Cerebellar cortex (tissue), 1 donor: ENCODE measurements around the gene TRABD.
A peak's percentile ranks its signal among the peaks of the same experiment; 100 is the strongest.
"Not testable (repeated sequence)": the region's sequence is repeated elsewhere in the genome, so short reads cannot be mapped to it uniquely, and the experiment has no call there.

Experiments
- DNase-seq: peaks from one replicate; pipeline ENCODE4 v3.0.0-alpha.2; 2015; ENCODE audit warnings: low spot score

TRABD gene, protein sequence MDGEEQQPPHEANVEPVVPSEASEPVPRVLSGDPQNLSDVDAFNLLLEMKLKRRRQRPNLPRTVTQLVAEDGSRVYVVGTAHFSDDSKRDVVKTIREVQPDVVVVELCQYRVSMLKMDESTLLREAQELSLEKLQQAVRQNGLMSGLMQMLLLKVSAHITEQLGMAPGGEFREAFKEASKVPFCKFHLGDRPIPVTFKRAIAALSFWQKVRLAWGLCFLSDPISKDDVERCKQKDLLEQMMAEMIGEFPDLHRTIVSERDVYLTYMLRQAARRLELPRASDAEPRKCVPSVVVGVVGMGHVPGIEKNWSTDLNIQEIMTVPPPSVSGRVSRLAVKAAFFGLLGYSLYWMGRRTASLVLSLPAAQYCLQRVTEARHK

GRCh38 chr22:50185375-50186087 lies at the start of gene TRABD:
Gene TRABD, plus strand, starts transcription at chr22:50185913. Its CDS starts 7,148 bp downstream, at chr22:50193061.
- DNase-seq = peak; percentile 81

DNA sequence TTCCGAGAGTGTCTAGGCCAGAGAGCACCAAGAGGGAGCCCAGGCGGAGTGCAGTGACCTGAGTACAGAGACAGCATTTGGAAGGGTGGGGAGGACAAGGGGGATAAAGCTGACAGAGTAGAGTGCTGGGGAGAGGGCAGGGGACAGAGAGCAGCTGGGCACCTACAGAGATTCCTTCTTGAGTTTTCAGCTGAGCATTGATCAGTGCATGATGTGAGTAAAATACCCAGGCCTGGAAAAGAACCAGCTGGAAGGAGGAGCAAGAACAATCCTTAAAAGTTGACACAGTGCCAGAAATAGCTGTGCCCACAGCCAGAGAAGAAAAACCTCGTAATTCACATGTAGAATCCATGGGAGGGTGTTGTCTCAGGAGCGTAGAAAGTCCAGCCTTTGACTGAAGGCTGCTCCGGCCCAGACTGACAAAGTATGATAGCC lies 49.1 kb upstream of the TRABD start:
- DNase-seq = no peak

GRCh38 chr22:50137277-50137676 lies 48.4 kb upstream of the TRABD start:
- DNase-seq = not testable (repeated sequence)

- no peak for DNase-seq
These were observed 47.7 kb upstream of the TRABD start for GRCh38 chr22:50138041-50138440.

- DNase-seq = no peak
These were observed 46.7 kb upstream of the TRABD start for GRCh38 chr22:50138988-50139387.

DNA sequence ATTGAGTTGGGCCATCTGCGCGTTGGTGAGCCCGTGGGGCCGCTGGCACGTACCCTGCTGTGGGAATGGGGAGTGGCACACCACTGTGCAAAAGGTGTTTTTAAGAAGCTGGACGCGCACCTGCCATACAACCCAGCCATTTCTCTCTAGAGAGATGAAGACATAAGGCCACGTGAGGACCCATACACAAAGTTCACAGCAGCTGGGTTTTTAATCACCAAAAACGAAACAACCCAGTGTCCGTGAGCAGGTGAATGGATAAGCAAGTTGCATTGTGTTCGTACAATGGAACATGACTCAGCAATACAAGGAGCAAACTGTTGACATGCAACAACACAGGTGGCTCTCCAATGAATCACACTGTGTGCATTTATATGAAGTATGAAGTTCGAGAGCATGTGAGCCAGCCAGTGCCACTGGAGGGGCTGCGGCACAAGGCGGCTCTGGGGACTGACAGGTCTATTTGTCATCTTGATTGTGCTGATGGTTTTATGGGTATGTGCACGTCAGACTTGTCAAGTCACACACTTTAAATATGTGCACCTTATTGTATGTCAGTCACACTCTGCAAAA lies 45.8 kb upstream of the TRABD start:
- no peak for DNase-seq

DNA sequence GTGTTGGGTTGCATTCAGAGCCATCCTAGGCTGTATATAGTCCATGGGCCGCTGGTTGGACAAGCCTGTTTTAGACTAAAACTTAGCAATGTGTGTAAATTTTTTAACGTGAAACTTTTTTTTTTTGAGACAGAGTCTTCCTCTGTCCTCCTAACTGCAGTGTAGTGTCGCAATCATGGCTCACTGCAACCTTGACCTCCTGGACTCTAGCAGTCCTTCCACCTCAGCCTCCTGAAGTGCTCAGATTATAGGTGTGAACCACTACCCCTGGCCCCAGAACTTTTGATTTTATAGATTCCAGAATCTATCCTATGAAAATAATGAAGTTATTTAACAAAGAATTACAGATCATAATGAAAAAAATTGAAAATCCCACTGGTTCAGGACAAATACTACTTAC lies 45.1 kb upstream of the TRABD start:
- DNase-seq = no peak

GRCh38 chr22:50141462-50141861 lies 44.3 kb upstream of the TRABD start:
- DNase-seq = no peak

DNA sequence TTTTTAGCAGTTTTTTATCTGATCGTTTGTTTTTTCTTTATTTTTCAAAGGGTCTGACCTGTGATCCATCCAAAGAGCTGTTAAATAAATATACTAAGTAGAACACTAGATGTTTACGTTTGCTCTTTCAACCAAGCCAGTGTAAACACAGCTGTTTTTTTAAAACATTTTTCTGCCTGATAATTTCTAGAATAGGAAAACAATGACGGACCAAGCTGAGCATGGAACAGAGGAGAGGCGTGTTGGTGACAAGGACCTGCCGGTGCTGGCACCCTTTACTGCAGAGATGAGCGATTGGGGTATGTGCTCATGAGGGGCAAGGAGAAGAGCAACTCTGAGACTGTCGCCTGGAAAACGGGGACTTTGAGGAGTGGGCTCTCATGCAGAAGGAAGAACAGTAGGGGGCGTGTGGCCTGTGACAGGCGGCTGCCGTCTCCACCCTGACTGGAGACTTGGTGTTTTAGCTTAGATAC lies 43.8 kb upstream of the TRABD start:
- DNase-seq = no peak

- DNase-seq = no peak
These were observed 42.6 kb upstream of the TRABD start for GRCh38 chr22:50143096-50143495.

DNA sequence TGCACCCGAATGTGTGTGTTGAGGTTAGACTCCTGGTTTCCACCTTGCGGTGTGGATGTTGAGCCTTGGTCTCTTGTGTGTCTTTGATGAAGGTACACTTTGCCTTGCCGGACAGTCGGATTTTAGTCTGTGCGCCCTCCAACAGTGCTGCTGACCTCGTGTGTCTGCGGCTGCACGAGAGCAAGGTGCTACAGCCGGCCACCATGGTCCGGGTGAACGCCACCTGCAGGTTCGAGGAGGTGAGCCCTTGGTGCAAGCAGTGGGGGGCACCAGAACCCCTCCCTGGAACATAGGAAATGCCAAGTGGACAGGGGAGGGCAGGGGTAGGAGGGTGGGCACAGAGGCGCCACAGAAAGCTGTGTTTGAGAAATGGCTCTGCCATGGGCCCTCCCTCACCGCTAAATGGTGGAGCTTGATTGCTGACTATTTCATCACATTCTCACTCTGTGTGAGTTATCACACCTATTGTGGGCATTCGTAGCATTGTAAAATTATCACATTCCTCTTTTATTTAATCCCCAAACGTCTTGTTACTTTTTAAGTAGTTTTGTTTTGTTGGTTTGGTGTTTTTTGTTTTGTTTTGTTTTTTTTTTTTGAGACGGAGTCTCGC lies 41.6 kb upstream of the TRABD start:
- DNase-seq = no peak

DNA sequence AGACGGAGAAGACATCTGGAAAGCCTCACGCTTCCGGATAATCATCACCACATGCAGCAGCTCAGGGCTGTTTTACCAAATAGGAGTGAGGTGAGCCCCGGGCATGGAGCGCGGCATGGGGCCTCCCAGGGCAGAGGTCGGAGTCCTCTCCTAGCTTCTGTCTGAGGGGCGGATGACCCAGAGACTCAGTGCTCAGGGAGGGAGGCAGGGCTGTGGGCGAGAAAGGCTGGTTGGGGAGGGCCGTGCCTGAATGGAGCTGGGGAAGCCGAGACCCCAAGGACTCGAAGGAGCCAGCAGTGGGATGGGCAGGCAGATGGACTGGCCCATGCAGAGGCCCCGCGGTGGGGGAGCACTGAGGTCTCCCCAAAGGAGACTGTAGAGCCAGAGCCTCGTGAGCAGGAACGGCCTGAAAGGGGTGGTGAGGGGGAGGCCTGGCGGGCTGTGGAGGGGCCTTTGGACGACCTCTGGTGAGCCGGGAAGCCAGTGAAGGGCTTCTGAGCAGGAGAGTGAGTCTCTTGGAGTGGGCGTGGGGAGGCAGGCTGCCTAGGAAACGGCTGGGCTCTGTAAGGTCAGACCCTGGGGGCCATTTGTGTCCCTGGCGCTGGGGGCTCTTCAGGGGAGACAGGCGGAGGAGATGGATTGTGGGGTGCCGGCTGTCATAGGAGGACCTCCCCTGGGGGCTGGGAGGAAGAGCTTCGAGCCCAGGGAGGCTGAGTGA lies 39.8 kb upstream of the TRABD start:
- DNase-seq = no peak

DNA sequence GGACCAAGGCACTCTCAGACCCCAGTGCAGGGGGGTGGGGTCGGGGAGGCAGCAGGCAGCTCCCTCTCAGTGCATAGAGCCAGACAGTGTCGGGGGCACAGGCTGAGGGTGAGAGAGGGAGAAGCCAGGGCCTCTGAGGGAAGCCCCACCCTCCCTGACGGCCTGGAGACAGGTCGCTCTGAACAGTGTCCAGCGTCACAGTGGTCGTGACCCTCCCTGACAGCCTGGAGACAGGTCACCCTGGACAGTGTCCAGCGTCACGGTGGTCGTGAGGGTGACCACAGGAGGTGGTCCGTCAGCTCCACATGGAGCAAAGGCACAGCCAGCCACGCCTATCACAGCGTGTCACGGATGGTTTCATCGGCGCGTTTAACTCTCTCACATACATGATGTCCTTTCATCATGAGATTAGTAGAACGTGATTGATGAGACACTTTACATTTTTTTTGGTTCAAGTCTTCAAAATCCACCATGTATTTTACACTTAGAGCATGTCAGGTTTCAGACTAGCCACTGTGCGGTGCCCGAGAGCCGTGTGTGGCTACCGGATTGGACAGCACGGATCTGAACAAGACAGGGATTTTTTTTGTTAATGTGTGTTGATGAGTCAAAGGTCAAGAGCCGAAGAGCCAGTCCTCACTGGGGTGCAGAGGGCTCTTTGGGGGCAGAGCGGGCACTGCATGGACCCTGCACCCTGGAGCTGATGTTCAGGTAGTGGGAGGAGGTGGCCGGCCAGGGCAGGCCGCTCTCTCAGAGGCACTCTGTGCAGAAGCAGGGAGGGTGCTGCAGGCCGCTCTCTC lies 39.1 kb upstream of the TRABD start:
- DNase-seq = peak; percentile 88

- not testable (repeated sequence) for DNase-seq
These were observed 38.2 kb upstream of the TRABD start for GRCh38 chr22:50147258-50148165.

DNA sequence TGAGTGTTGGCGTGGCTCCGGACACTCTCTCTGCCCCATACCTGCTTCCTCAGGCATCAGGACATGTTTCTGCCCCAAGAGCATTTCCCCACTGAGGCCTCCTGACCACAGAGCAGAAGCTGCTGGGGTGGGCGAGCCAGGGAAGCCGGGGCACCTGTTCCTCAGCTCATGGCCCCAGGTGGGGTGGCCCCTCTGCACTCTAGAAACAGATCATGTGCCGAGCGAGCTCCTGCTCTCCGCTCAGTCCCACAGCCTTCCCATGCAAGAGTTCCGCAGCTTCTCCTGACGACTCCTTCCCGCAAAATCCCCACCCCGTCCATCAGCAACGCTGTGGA lies 37.6 kb upstream of the TRABD start:
- no peak for DNase-seq

DNA sequence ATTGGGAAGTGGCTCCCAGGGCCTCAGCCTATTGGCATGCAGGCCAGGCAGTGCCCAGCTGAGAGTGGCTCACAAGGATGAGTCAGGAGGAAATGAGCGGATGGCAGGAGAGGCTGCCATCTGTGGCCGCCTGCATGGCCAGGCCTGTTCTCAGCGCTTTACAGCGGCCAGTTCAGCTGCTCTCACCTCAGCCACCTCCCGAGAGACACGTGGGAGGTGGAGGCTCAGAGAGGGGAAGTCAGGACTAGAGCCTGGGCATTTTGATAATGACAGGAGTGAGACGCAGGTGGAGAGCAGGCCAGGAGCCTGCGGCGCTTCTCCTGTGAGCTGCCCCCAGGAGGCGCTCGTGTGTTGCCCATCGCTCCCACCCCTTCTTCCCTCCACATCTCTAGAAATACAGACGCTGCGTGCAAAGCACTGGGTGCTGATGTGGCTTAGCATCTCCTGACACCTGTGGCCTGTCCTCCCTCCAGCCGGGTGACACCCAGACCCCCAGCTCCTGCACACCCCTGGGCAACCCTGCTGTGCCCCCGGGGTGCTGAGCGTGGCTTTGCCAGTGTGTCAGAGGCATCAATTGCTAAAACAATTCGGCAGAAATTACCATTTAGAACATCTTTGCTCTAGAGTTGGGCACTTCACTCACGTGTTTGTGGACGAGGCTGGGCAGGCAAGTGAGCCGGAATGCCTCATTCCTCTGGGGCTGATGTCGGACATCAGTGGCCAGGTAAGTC lies 36.6 kb upstream of the TRABD start:
- peak; percentile 97 for DNase-seq

- peak; percentile 83 for DNase-seq
These were observed 35.3 kb upstream of the TRABD start for GRCh38 chr22:50150161-50151129.
